ENCODE measurements around the gene CACNA1A. TPM values are rescaled to one million over a fixed set of nuclear protein-coding genes. Genes with fewer than 3 reads are reported as not detected.

The CACNA1A gene
- total and polyA plus RNA-seq, 2 of the 4 experiments (the other 2 are of a cell fraction), result 5.9 to 15.0 TPM

GRCh38 chr19:13428352-13428751 lies 77.9 kb downstream of the CACNA1A start:
- no peak for ATAC-seq (ENCODE audit: low read depth)
- no TSS peak for BruUV-seq (replicated peaks)

More at GRCh38 chr19:13428352-13428751, 77.9 kb downstream of the CACNA1A start:
- no peak overlapping the region for H3K4ac ChIP-seq (ENCODE audit: low read depth, low read length)
- intact Hi-C loops (cut with micrococcal nuclease) (no loop called here), in situ Hi-C loops (cut with MboI; ENCODE audit: low sequenced_read_pairs) (no loop called here), dilution Hi-C loops (cut with HindIII; ENCODE audit: low sequenced_read_pairs, unreplicated experiment) (no loop called here)
- no peak overlapping the region for H4K8ac ChIP-seq (ENCODE audit: low read depth in 2 of 2, low read length in 2 of 2)
- POLR2A ChIA-PET (ENCODE audit: unreplicated experiment), result no interaction called here
- no peak overlapping the region for H2AK5ac ChIP-seq (ENCODE audit: low read depth, low read length)
- no peak overlapping the region for H4K5ac ChIP-seq (ENCODE audit: low read depth, low read length)
- no peak overlapping the region for H3K9ac ChIP-seq (ENCODE audit: low read depth, low read length)
- no peak overlapping the region for H2BK5ac ChIP-seq (ENCODE audit: low read depth, low read length, poor library complexity, severe bottlenecking)
- H3K9me3 ChIP-seq (ENCODE audit: control insufficient read depth, insufficient read depth, low read length), result no peaks in the 10 kb centered on the region
- H3K14ac ChIP-seq (replicated peaks; ENCODE audit: low read depth, low read length), result no peak overlapping the region
- H4K91ac ChIP-seq (ENCODE audit: insufficient read depth, low read depth, low read length), result no peak overlapping the region
- H3K9me1 ChIP-seq (ENCODE audit: insufficient read depth, low read length), result no peaks in the 10 kb centered on the region
- no peak overlapping the region for H2BK20ac ChIP-seq (ENCODE audit: low read depth, low read length)
- no peak overlapping the region for H3K27ac ChIP-seq (ENCODE audit: insufficient read depth, low read length)
- no peak for TF ChIP-seq CHD1 (IDR thresholded peaks at IDR 0.05; ENCODE audit: low read depth, low read length)
- no peak for TF ChIP-seq NFE2L2 (IDR thresholded peaks at IDR 0.05; ENCODE audit: low read depth, low read length)
- no peak for TF ChIP-seq FOS (IDR thresholded peaks at IDR 0.05; ENCODE audit: low read depth, low read length)
- peak; percentile 45 for TF ChIP-seq SMC3 (IDR thresholded peaks at IDR 0.05; ENCODE audit: low read depth, low read length)
- TF ChIP-seq RAD21 (IDR thresholded peaks at IDR 0.05; ENCODE audit: low read length), result peak; percentile 32
- TF ChIP-seq CTCF (conservative IDR thresholded peaks at IDR 0.05; ENCODE audit: low read depth, low read length), result peak; percentile 52
- no peak overlapping the region for H3K23ac ChIP-seq (ENCODE audit: low read depth, low read length)
- DNase-seq, result peak; percentile 17
- no peaks in the 10 kb centered on the region; a peak in 1 of 4 replicates for H3K79me1 ChIP-seq (ENCODE audit: low read depth in 1 of 2, low read length in 2 of 2)
- no peaks in the 10 kb centered on the region for H3K36me3 ChIP-seq (ENCODE audit: control insufficient read depth, insufficient read depth, low read length)
- no peak overlapping the region for H3K4me3 ChIP-seq (ENCODE audit: insufficient read depth, low read depth, low read length)
- no peaks in the 10 kb centered on the region for H3K27me3 ChIP-seq (ENCODE audit: control insufficient read depth, insufficient read depth, low read length)
- CTCF ChIA-PET, result interaction anchor here (0.7 to 1.5 kb wide), 3 partner anchors 12 to 161 kb away, joined by 3 to 4 read pairs (median 3); no protein-coding TSS in a partner anchor
- H2BK120ac ChIP-seq (ENCODE audit: low read depth, low read length), result no peak overlapping the region
- no peak overlapping the region for H2AK9ac ChIP-seq (replicated peaks; ENCODE audit: low read depth, low read length, poor library complexity)
- H2BK15ac ChIP-seq (ENCODE audit: low read depth, low read length), result no peak overlapping the region
- no peaks in the 10 kb centered on the region for H4K20me1 ChIP-seq (ENCODE audit: insufficient read depth, low read length)
- H3K56ac ChIP-seq (ENCODE audit: extremely low read depth, insufficient read depth, low read length), result no peak overlapping the region
- H3K4me2 ChIP-seq (ENCODE audit: low read depth, low read length), result no peak overlapping the region
- H3K4me1 ChIP-seq (ENCODE audit: control insufficient read depth, insufficient read depth, low read length), result no peaks in the 10 kb centered on the region
- H3K18ac ChIP-seq (ENCODE audit: low read depth, low read length), result no peak overlapping the region
- WGBS, 2 experiments (ENCODE audit: extremely low coverage in 2 of 2, insufficient read length in 1 of 2), result 58% methylated on average over 4 of the region's 9 CpGs; no CpG with 5 or more reads in 1 of the 2 experiments
- H2AFZ ChIP-seq (replicated peaks; ENCODE audit: low read length, poor library complexity), result no peak overlapping the region

Measured in IMR-90 (cell line).